SW 1271 (cell line): ENCODE results near the gene BST1.
"Not testable (repeated sequence)": the region's sequence is repeated elsewhere in the genome, so short reads cannot be mapped to it uniquely, and the experiment has no call there.

Experiments used
- DNase-seq, 2 experiments: peaks; one replicate each; lab custom pipeline; 2025; lab: John Stamatoyannopoulos, UW

BST1 gene

DNA sequence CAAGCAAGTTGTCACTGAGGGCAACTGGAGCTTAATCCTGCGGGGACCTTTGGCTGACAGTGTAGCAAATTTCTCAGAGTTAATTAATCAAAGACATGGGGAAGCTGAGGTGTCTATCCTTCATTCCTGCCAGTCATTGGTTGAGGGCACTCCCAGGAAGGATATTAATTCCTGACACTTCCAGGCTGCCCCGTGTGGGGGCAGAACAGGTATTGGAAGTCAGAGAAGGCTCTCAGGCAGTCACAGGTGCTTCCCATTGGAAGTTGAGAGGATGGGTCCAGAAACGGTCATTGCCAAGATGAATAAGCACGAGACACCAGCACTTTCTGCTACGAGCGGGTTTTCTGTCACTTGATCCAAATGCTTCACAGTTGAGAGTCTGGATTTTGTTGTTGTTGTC, 46.1 kb downstream of the BST1 start:
- no peak for DNase-seq

DNA sequence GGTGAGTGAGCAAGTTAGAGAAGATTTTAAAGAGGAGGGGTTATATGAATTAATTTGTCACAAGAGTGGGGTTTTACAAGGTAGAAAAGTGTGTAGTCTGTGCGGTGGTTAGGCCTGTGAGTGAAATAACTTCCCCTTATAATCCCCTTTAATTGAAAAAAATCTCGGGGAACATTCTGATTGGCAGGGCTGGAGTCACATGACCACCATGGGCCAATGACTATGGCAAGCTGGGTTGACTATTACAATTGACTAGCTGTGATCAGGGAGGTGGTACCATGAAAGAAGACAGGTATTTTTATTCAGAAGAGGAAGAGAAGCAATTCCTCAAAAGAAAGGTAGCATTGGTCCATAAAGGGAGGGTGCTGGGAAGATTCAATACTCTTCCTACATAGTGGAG, 48.3 kb downstream of the BST1 start:
- DNase-seq = no peak

DNA sequence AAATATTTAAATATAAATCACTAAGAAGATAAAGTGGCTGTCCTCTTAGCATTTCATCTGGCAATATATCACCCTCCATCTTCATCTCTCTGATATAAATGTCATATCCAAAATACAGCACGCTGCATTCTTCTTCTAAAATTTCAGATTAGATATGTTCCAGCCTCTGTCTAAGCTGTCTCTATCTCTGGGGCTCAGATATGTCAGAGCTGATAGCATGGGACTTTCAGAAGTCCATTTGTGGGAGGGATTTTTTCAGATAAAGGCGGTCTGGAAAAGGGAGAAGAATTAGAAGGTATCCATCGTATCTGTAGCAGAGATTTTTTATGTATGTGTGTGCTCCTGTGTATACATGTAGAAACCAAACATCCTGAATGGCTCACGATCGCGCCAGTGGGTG, 50.2 kb downstream of the BST1 start:
- DNase-seq = no peak

DNA sequence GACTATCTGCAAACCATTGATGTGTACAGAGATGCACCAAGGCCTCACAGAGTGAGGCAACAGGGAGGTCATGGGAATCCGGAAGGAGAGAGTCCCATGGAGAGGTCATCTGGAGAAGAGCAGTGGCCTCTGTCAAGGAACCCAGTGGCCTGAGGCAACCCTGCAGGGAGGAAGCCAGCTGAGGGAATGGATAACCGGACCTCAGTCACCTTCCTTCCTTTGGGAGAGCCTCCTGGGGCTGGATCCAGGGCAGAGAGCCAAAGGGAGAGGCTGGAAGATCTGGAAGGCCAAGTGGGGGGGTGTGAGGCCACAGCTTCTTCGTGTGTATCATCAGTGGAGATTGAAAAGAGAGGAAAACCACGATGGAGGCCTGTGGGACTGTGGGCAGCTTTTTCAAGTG, 50.9 kb downstream of the BST1 start:
- DNase-seq = no peak

DNA sequence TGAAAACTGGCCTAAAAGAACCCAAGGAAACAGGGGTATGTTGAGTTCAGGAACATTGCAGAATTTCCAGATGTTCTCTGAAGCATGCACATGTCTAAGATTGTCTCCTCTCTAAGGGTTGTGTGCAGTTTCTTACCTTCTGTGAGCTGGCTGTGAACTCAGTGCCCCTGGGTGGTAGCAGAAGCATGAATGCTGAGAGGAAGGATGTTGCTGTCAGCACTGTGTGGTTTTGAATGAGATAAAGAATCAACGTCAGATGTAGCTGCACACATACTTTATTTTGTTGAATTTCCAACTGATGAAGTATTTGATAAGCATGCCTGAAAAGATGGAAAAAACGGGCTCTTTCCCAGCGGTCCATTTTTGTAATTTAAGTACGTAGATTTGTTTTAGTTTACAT, 51.5 kb downstream of the BST1 start:
- DNase-seq = peak in 1 of 2 experiments; percentile 4

DNA sequence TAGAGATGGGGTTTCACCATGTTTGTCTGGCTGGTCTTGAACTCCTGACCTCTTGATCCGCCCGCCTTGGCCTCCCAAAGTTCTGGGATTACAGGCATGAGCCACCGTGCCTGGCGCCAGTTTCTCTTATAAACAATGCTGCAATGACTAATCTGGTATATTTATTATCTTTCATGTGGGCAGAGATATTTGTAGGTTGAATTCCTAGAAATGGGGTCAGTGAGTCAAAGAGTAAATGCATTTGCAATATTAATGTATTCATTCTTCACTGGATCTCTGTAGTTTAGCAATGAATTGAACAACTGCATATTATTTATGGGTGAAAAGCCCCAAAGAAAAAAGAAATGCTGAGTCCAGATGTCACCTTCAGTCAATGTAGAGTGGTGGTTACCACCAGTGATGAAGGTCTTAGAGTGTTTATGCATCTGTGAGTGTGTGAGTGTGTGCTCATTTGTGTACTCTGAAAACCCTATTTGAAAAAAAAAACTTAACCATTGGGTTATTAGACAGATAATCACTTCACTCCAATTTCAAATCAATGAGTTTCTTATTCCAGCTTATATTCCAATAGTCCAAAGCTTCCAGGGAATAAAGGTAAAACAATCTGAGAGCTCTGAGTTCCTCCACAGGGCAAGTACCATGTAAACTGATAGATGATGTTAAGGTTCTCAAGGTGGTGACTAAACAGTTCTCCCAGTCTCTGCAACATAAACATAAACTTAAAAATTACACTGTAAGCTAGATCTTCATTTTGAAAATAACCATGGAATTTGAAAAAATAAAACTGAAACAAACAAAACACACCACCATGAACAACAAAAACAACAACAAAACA, 52.7 kb downstream of the BST1 start:
- DNase-seq = no peak

DNA sequence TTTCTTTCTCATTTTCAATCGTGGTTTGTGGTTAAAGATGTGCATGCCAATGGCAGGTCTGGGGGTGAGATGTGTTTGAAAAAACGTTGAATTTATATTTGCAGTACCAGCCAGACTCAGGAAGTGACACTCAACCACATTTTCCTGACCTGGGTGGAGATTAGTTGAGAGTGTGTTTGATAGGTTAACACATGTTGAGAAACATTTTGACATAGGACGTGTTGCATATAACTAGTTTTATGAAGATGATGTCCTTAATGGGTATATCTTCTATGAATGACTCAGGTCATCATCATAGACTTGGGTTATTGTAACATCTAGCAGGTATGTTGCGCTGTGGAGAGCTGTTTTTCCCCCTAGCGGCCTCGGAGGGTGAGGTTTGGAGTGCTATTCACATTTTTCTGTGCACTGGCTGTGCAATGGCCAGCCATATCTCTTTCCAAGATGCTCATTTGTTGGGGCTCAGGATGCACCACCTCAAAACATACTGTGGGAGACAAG, 53.5 kb downstream of the BST1 start:
- peak in 1 of 2 experiments; percentile 5 for DNase-seq

DNA sequence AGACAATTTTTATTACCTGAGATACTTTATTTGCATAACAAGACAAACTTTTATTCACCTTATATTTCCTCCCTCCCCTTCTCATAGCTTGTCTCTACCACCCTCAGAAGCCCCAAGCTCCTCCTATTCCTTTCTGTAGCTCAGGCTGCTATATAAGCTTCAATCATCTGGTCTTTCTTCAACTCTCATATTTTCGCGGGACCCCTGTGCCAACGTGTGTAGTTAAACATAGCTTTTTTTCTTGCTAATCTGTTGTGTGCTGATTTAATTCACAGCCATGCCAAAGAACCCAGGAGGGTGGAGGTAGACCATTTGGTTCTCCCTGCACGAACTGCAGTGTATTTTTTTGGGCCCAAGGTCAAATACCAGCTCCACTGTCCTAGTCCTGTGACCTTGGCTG, 54.2 kb downstream of the BST1 start:
- DNase-seq = no peak

DNA sequence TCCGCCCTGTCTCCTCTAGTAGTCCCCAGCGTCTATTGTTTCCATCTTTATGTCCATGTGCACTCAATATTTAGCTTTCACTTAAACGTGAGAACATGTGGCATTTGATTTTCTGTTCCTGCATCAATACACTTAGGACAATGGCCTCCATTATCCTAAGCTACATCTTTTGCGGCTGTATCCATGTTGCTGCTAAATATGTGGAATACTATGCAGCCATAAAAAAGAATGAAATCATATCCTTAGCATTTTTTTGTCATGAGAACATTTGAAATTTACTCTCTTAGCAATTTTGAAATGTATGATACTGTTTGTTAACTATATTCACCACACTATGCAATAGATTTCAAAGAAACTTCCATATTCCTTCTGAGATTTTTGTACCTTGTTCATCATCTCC, 55.4 kb downstream of the BST1 start:
- DNase-seq = no peak

DNA sequence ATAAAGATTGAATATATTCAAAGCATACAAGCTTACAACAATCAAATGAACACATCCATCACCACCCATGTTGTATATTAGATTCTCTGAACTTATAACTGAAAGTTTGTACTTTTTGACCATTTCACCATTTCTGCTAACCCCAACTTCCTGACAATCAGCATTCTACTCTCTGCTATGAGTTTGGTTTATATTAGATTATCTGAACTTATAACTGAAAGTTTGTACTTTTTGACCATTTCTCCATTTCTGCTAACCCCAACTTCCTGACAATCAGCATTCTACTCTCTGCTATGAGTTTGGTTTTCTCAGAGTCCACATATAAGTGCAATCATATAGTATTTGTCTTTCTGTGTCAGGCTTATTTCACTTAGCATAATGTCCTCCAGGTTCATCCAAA, 59.6 kb downstream of the BST1 start:
- not testable (repeated sequence) for DNase-seq

DNA sequence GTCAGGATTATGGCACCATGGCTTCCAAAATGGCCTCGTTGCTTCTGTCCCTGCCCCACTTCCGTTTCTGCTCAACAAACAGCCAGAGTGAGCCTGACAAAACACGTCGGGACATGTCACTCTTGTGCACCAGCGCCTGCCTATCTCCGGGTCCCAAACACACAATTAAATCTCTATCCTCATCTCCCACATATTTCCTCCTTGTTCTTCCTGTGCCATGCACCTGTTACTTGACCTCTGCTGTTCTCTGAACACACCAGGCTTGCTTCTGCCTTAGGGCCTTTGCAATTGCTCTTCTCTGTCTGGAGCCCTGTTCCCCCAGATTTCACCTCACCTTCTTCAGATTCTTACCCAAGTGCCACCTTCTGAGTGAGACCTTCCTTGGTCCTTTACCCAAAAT, 62.5 kb downstream of the BST1 start:
- no peak for DNase-seq

DNA sequence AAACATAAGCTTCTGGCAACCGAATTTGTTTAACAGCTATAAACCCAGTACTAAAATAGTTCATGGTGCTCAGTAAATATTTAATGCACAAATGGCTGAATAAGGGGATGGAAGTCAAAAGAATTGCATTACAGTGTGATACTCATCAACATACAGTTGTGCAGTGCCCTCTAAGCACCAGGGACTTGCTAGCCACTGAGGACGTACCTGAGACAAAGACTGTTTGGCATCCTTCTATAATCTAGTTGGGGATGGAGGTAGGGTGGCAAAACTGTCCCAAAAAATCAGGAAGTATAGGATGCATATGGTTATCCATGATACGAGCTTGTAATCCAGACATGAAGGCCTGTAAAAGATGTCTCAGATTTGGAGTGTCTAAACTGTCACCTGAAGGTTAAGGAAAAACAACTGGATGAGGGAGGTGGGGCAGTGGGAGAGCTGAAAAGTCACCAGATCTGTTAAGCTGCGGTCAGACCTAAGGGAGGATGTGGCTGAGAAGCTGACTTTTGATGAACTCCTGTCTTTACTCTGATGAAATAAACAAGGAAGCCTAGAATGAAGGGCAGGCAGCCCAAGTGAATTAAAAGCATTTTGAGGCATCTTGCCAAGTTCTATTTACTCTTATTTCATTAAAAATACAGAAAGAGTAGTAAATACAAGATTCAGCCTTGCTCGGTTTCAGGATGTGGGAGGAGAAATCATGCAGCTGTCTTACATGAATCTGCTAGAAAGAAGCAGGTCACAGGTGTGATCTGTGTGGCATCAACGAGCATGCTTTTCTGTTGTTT, 63.2 kb downstream of the BST1 start:
- DNase-seq = no peak

DNA sequence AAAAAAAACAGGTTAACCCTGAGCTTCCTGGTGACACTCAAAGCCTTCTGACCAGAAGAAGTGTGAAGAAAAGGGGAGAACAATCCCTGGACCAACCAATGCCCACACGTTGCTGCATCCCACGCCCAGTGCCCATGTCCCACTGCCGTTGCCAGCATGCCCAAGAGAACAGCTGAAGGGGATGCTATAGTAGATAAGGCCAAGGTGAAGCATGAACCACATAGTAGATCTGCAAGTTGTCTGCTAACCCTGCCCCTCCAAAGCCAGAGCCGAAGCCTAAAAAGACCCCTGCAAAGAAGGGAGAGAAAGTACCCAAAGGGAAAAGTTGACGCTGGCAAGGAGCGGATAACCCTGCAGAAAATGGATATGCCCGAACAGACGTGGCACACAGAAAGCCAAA, 64.0 kb downstream of the BST1 start:
- DNase-seq = no peak

DNA sequence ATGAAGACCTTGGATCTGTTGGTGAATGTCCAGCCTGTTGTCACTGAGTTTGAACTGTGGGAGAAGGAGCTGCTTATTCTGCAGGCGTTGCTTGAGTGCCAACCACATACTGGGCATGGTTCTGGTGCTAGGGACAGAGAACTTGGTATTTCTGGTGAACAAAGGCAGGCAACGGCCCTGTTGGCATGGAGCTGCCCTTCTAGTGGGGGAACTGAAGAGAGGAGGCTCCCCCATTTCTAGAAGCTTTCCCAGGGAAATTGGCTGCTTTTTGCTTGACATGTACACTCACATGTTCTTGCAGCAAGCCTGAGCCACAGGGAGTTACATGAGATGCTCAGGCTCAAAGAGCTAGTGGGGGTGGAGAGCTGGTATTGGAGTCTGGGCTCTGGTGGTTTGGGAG, 66.3 kb downstream of the BST1 start:
- DNase-seq = no peak

DNA sequence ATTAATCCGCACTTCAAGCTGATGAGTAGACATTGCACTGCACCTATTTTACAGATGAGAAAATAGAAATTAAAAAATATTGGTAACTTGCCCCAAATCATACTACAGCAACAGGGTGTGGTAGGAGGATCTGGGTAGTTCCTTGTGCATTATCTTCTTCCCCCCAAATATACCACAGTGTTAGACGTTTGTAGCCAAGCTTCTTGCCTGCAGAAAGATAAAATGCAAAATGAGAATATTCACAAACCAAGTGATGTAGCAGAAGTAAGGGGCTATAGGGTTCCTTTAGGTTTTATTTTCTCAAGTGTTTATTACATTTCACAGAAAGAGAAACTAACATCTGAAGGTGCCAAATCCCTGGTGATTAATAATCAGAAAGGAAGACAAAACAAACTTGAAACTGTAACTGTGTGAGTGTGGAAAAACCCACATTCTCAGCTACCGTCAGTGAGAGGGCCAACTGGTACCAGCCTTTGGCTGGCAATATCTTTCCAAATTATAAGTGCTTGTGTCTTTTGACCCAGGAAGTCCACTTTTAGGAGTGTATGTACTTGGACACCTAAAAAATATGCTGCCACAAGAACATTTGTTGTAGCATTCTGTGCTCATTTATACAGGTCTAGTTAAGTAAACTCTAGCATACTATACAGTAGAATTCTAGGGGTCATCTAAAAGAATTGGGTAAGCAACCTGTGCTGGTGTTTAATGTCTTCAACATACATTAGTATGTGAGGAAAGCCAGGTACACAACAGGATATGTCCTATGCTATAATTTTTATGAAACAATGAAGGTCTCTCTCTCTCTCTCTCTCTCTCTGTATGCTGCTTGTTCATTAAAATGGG, 68.6 kb downstream of the BST1 start:
- DNase-seq = no peak

DNA sequence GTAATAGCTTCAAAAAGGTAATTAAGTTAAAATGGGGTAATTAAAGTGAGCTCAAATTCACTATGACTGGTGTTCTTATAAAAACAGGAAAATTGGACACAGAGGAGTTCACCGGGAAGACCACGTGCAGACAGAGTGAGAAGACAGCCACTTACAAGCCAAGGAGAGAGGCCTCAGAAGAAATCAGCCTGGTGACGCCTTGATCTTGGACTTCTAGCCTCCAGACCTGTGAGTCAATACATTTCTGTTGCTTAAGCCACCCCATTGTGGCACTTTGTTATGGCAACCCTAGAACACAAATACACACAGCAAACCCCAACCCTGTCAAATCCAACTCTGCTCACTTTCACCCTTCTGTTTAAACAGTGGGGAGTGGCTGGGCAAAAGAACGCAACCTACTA, 71.2 kb downstream of the BST1 start:
- DNase-seq = no peak

DNA sequence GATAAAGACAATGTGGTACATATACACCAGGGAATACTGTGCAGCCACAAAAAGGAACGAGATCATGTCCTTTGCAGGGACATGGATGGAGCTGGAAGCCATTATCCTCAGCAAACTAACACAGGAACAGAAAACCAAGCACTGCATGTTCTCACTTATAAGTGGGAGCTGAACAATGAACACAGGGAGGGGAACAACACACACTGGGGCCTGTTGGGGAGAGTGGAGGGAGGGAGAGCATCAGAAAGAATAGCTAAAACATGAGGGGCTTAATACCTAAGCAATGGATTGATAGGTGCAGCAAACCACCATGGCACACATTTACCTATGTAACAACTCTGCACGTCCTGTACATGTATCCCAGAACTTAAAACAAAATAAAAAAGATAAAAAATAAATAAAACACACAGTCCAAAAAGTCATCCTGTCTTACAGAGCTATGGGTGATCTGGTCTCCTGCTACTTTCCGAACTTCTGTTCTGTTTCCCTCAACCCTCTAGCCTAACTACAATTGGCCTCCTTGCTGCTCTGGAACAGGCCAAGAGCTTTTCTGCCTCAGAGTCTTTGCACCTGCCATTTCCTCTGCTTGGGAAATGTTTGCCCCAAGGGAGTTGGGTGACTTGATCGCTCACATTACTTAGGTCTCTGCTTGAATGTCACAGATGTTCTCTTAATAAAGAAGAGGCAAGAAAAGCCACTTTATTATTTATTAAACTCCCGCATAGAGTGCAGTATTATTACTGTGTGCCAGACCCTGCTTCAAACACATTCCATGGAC, 74.2 kb downstream of the BST1 start:
- DNase-seq = no peak

DNA sequence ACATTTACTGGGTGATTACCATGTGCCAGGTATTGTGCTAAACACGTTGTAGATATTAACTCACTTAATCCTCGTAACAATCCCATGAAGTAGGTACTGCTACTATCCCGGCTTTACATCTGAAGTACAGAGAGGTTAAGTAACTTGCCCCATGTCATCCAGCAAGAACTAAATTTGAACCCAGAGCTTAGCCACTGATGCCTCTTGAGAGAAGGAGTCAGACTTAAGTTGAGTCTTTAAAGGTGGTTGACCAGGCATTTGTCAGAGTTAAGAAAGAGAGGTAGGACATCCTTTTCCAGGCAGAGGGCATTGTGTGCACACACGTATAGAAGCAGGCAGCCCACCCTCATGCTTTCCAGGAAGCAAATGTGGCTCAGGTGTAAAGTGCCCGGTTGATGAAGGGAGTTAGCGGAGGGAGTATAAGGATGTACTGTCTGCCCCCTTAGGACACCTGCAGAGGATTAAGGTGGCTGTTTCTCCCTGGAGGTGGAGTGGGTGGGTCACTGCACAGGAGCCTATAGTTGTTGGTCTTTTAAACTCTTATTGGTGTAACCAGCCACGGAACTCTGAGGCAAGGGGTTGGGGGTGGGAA, 74.9 kb downstream of the BST1 start:
- no peak for DNase-seq

DNA sequence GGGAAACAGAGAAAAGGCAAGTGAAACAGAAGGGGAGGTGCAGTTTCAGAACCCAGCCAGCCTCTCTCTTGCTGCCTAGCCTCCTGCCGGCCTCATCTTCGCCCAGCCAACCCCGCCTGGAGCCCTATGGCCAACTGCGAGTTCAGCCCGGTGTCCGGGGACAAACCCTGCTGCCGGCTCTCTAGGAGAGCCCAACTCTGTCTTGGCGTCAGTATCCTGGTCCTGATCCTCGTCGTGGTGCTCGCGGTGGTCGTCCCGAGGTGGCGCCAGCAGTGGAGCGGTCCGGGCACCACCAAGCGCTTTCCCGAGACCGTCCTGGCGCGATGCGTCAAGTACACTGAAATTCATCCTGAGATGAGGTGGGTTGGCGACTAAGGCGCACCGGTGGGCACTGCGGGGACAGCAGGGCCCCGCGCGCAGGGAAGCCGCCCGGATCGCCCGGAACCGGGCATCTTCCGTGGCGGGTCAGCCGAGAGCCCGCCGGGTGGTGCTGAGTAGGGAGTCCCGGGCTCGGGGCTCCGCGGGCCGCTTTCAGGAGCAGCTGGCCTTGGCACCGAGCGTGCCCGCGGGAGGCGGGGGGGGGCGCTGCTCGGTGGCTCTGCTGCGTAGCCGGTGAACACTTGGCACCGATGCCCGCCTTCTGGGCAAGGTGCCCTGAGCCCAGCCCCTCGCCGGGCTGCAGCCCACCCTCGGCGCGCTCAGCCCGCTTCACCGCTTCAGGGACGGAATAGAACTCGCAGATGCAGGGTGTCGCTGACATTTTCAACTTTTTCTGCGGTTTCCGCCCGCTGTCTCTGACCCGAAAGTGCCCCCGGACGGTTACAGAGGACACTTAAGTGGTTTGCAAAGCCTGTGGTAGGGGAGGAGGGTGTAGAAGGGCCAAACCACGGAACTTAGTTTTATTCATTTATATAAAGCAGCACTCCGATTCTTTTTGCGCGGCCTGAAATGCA, 75.7 kb downstream of the BST1 start, which contains the start of gene CD38:
Gene CD38 (plus strand): TSS at position 40 of the 953 bp plus-strand sequence. CDS start 87 bp downstream, at position 127.
- DNase-seq = no peak

DNA sequence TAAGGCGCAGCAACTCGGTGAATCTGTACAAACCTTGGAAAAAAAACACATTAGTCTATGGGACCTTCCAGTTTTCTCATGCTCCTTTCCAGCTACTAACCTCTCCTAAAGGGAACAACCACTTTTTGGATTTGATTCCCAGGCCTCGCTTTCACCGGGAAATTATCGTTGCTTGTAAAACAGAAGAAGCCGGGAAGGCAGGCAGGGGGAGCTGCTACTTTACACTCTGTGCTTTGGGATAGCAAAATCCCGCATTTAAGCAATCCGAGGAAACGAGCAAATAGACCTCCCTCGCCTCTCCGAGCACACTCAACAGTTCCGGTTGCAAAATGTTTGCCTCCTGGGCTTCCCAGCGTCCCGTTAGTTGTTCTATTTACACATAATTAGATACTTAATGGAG, 76.4 kb downstream of the BST1 start:
- no peak for DNase-seq
